ENCODE data around the gene ZNF41.

- TF ChIP-seq REST (IDR thresholded peaks at IDR 0.05; ENCODE audit: insufficient read depth in 1 of 2, low read depth in 2 of 2, low read length in 1 of 2) (no peak), CTCF (IDR thresholded peaks at IDR 0.05) (no peak), POLR2AphosphoS5 (IDR thresholded peaks at IDR 0.05; ENCODE audit: low read depth, low read length) (no peak), TCF7L2 (IDR thresholded peaks at IDR 0.05; ENCODE audit: low read depth, low read length) (no peak), SIN3A (IDR thresholded peaks at IDR 0.05; ENCODE audit: borderline replicate concordance, insufficient read depth, low read depth, low read length) (no peak)
Observed at GRCh38 chrX:47430925-47431324, 52.1 kb downstream of the ZNF41 start.
